ENCODE results near the gene MLLT10. TPM values are rescaled to one million over a fixed set of nuclear protein-coding genes. Genes with fewer than 3 reads are reported as not detected.

The MLLT10 gene
- total RNA-seq, 1 donor from 2014 or later: 53.3 TPM

GRCh38 chr10:21505711-21506278, 28.2 kb upstream of the MLLT10 start:
- H3K27me3 ChIP-seq: no peaks in the 10 kb centered on the region
- no peaks in the 10 kb centered on the region for H3K36me3 ChIP-seq
- H3K9me3 ChIP-seq: no peaks in the 10 kb centered on the region
- no peak overlapping the region for H3K4me3 ChIP-seq
- no peak overlapping the region for H3K27ac ChIP-seq
- no peak for TF ChIP-seq POLR2A (IDR thresholded peaks at IDR 0.05)
- TF ChIP-seq POLR2AphosphoS5 (IDR thresholded peaks at IDR 0.05; ENCODE audit: insufficient read depth in 1 of 2, low read depth in 1 of 2): no peak
- TF ChIP-seq CTCF (IDR thresholded peaks at IDR 0.05): no peak
- intact Hi-C loops (cut with DNase I): no loop called here
- no peaks in the 10 kb centered on the region for H3K4me1 ChIP-seq
- no peak for DNase-seq (ENCODE audit: extremely low spot score in 2 of 2)

- H3K27me3 ChIP-seq: no peaks in the 10 kb centered on the region
- TF ChIP-seq CTCF (IDR thresholded peaks at IDR 0.05) (no peak), POLR2AphosphoS5 (IDR thresholded peaks at IDR 0.05; ENCODE audit: insufficient read depth in 1 of 2, low read depth in 1 of 2) (no peak), POLR2A (IDR thresholded peaks at IDR 0.05) (no peak)
- H3K9me3 ChIP-seq: no peaks in the 10 kb centered on the region
- no peak overlapping the region for H3K4me3 ChIP-seq
- DNase-seq (ENCODE audit: extremely low spot score in 2 of 2): no peak
- no peaks in the 10 kb centered on the region for H3K36me3 ChIP-seq
- no peaks in the 10 kb centered on the region for H3K4me1 ChIP-seq
- H3K27ac ChIP-seq: no peak overlapping the region
- intact Hi-C loops (cut with DNase I): no loop called here
These were observed 27.7 kb upstream of the MLLT10 start for GRCh38 chr10:21506351-21506750.

- Histone ChIP-seq H3K9me3 (no peaks in the 10 kb centered on the region), H3K4me1 (no peaks in the 10 kb centered on the region), H3K4me3 (no peak overlapping the region), H3K27ac (no peak overlapping the region), H3K27me3 (no peaks in the 10 kb centered on the region), H3K36me3 (no peaks in the 10 kb centered on the region)
- TF ChIP-seq POLR2AphosphoS5 (IDR thresholded peaks at IDR 0.05; ENCODE audit: insufficient read depth in 1 of 2, low read depth in 1 of 2) (no peak), POLR2A (IDR thresholded peaks at IDR 0.05) (no peak), CTCF (IDR thresholded peaks at IDR 0.05) (no peak)
- DNase-seq (ENCODE audit: extremely low spot score in 2 of 2): no peak
- intact Hi-C loops (cut with DNase I): no loop called here
These were observed 26.9 kb upstream of the MLLT10 start for GRCh38 chr10:21507150-21507549.

GRCh38 chr10:21508706-21509331, 25.2 kb upstream of the MLLT10 start:
- no peak for TF ChIP-seq POLR2AphosphoS5 (IDR thresholded peaks at IDR 0.05; ENCODE audit: insufficient read depth in 1 of 2, low read depth in 1 of 2)
- TF ChIP-seq CTCF (IDR thresholded peaks at IDR 0.05): no peak
- no peak for TF ChIP-seq POLR2A (IDR thresholded peaks at IDR 0.05)
- H3K4me1 ChIP-seq: no peaks in the 10 kb centered on the region

More at GRCh38 chr10:21508706-21509331, 25.2 kb upstream of the MLLT10 start:
- DNase-seq (ENCODE audit: extremely low spot score in 2 of 2): no peak
- intact Hi-C loops (cut with DNase I): no loop called here
- Histone ChIP-seq H3K9me3 (no peaks in the 10 kb centered on the region), H3K36me3 (no peaks in the 10 kb centered on the region), H3K4me3 (peak overlapping the region in 1 of 2 donors; percentile 47), H3K27ac (peak overlapping the region; percentile 92), H3K27me3 (no peaks in the 10 kb centered on the region)

Data from vagina (tissue), 2 donors.